Muscle of back (tissue), 11 donors: ENCODE measurements around the gene HHIPL1. TPM values are rescaled to one million over a fixed set of nuclear protein-coding genes. Genes with fewer than 3 reads are reported as not detected.

Source experiments
- DNase-seq, 3 donors: peaks; one replicate each; pipeline versions ENCODE4 v3.0.0 to v3.0.0-alpha.2; 2013
- polyA plus RNA-seq, 10 donors: library from polyadenylated mRNA; unstranded; fragments of 120-200 nt; gene quantifications; one replicate each; pipeline ENCODE4 v1.2.1, GENCODE V29; 2013; ENCODE audit not compliant: insufficient read length in 10 of 10

Gene HHIPL1
- polyA plus RNA-seq, 10 donors = 1.1 to 2.6 (median 1.9) TPM

DNA sequence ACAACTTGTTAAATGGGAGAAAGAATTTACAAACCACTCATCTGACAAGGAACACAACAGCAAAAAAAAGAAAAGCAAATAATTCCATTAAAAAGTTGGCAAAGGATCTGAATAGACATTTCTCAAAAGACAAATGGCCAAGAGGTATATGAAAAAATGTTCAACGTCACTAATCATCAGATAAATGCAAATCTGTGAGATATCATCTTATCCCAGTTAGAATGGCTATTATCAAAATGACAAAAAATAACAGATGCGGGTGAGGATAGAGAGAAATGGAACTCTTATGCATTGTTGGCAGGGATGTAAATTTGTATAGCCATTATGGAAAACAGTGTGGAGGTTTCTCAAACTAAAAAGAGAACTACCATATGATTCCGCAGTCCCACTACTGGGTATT, 69.0 kb downstream of the HHIPL1 start:
- DNase-seq = no peak

- no peak for DNase-seq
These were observed 70.5 kb downstream of the HHIPL1 start for GRCh38 chr14:99715266-99716000.

DNA sequence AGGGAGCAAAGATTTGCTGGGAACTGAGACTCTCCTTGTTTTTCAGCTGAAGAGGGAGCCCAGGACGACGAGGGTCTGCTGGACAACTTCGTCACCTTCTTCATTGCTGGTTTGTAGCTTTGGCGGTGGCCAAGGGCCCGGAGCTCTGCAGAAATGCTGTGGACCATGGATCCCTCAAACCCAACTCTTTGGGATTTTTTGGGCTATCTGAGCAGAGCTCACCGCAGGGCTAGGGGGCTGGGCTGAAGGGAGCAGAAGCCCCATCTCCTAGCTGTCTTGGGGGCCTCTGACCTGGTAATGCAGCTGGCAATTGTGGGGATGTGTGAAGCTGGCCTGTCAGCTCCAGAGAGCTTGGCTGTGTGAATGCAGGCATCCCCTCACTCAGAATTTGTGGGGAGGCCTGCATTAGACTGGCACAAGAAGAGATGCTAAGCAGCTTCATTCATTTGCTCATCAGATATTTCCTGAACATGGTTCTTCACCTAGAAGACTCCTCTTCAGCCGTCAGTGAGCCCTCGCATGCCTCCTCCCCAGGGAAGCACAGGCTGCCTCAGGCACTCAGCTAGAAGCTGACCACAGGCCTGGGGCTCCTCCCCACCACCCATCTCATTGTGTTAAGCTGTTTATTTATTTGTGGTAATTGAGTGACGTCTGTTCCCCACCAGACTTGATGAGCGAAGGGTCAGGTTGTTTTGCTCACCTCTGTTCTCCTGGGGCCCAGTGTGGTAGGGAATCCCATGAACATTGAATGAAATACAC, 71.3 kb downstream of the HHIPL1 start:
- DNase-seq = no peak

- DNase-seq = no peak
These were observed 72.1 kb downstream of the HHIPL1 start for GRCh38 chr14:99716850-99717681.

GRCh38 chr14:99717682-99718013, 72.7 kb downstream of the HHIPL1 start:
- no peak for DNase-seq

DNA sequence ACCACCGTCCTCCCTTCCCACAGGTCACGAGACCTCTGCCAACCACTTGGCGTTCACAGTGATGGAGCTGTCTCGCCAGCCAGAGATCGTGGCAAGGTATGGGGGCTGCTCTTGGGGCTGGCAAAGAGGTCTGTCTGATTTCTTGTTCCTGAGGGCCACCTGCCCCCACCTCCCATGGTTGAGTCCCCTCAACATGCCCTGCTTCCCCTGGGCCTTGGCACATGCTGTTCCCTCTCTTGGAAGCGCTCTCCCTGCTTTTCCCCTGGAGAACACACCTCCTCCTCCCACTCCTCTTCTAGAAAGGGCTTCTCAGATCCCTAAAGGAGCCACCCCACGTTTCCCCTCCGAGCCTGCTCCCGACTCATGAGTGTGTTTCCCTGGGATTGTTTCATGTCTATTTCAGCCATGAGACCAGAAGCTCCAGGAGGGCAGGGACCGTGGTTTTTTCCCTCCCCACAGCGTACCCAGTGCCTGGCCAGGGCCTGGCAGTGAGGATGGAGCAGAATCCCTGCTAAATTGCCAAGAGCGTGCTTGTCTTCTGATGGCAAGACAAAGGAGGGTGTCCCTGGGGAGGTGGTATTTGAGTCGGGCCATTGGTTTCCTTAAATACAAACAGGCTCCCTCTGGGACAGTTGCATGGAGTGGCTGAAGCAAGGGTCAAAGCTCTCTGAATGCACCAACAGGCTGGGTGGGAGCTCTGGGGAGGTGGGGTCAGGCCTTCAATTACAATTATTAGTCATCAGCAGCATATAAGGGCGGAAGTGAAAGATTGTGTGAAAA, 73.3 kb downstream of the HHIPL1 start:
- no peak for DNase-seq

DNA sequence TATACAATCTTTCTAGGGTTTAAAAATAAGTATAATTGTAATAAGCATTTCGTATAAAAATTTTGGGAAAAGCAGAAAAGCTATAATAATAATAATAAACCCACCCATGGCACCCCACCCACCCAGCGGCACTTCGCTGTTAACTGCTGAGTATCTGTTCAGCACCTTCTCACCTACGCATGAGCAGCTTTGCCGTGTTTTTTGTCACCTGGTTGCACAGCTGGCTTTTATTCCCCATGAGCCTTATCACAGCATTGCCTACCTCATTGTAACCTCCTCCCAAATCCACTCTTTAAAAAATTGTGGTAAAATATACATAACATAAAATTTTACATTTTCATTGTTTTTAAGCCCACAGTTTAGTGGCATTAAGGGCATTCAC, 73.9 kb downstream of the HHIPL1 start:
- no peak for DNase-seq

DNA sequence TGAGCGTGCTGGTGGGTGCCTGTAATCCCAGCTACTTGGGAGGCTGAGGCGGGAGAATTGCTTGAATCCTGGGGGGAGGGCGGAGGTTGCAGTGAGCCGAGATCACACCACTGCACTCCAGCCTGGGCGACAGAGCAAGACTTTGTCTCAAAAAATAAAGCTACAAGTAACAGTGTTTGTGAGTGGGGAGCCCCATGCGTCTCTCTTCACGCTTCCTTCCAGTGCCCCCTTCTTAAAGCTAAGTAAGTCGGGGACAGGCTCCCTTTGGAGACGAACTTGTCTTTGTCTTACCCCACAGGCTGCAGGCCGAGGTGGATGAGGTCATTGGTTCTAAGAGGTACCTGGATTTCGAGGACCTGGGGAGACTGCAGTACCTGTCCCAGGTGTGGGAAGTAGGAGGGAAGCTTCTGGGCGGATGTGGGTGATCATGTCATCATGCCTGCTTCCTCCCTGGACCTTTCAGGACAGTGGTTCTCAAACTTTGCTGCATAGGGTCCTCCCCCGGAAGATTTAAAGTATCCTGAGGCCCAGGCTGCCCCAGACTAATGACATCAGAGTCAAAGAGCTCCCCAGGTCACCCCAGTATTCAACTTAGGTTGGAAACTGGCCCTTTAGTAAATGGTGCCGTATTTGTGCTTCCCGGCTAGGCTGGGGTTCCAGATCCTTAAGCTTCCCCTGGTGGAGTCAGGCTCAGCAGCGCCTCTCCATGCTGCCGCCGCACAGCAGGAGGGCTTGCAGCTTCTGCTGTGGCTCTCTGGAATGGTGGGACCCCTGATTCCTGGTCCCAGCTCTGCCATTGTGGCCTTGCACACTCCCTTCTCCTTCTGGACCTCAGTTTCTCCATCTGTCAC, 76.2 kb downstream of the HHIPL1 start:
- DNase-seq = no peak

DNA sequence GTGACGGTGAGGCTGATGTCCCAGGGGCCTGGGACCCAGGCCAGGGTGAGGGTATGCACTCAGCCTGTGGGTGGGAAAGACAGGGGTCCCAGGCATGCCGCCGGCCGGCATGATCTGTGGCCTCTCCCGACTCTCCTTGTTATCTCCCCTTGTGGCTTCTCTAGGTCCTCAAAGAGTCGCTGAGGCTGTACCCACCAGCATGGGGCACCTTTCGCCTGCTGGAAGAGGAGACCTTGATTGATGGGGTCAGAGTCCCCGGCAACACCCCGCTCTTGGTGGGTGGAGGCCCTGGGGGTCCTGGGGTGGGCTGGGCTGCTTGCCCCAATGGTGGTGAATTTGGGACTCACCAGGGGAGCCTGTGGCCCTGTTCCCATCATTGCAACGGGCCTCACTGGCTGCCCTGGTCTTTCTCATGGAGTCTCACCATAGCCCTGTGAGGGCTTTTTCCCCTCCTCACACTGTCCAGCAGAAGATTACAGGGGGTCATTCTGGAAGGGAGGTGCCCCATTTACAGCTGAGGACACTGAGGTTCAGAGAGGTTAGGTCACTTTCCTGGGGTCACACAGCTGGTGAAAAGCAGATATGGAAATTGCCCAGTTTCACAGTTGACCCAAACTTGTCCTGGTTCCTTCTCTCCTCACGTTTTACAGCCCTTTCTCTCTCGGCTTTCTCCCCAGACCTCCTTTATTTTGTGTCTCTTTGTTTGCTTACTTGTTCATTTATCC, 77.0 kb downstream of the HHIPL1 start:
- DNase-seq = no peak

GRCh38 chr14:99722741-99723140, 77.8 kb downstream of the HHIPL1 start:
- DNase-seq = no peak

DNA sequence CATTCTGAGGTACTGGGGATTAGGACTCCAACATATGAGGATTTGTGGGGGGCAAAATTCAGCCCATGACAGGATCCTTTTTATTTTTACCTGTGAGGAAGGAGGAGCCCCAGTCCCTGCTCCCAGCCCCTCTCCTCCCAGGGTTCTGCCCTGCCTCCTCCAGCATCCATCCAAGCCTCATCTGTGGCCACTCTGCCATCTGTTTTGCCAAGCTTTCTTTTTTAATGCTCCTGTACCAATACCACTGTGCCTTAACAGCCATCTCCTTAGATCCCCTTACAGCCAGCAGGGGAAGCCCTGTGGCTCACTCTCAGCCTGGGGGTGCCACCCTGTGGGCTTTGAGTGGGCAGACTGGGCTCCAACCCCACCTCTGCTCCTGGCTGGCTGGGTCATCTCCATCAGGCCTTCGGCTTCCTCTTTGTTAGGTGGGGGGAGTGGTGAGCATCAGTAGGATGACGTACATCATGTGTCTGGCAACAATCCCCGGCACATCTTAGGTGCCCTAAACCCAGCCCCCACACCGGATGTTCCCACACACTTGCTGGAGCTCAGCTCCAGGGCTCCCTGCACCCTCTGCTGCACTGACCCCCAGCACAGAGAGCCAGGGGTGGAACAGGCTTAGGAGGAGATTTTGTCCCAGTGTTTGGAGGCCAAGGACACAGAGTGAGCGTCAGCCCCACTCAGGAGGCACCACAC, 79.4 kb downstream of the HHIPL1 start:
- peak in 1 of 3 donors; percentile 6 for DNase-seq

GRCh38 chr14:99724939-99725773, 80.2 kb downstream of the HHIPL1 start:
- DNase-seq = no peak

DNA sequence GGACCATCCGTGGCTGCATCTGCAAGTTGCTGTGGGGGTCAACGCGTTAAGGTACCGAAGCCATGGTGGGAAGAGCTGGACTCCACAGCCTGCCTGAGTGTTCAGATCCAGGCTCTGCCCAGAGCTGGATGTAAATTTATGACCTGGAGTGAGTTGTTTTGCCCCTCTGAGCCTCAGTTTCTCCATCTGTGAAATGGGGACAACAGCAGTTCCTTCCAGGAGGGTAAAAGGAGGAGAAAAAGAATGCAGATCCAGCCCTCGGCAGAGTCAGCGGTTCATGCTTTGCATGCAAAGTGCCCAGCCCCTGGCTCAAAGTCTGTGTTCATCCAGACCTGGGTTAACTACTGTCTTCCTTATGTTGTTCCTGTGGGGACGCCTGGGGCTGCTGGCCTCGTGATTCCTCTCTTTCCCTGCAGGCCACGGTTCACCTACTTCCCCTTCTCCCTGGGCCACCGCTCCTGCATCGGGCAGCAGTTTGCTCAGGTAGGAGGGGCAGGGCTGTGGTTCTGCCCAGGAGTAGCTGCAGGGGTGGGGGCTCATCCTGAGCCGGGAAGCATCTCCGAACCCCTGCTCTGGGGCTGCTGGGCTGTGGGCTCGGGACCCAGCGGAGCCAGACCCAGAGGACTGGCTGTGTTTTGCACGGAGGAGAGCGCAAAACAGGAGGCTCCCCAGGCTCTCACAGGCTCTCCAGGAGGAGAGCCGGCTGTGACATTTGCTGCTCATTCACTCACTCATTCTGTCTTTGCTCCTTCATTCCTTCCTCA, 81.0 kb downstream of the HHIPL1 start:
- no peak for DNase-seq

DNA sequence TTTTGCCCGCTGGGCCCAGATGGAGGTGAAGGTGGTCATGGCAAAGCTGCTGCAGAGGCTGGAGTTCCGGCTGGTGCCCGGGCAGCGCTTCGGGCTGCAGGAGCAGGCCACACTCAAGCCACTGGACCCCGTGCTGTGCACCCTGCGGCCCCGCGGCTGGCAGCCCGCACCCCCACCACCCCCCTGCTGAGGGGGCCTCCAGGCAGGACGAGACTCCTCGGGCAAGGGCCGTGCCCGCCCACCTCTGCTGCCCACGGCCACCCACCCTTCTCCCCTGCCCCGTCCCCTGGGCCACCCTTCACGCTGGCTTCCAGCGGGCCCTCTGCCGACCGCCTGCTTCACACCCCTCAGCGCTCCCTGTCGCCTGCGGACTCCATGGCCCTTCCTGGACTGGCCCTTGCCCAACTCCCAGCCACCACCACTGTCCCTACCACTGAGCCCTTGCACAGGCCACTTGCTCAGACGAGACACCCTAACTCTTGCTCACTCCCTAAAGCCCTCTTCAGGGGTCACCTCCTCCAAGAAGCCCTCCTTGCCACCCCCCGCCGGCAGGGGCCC, 81.7 kb downstream of the HHIPL1 start:
- no peak for DNase-seq

GRCh38 chr14:99727096-99727870, 82.4 kb downstream of the HHIPL1 start:
- no peak for DNase-seq

DNA sequence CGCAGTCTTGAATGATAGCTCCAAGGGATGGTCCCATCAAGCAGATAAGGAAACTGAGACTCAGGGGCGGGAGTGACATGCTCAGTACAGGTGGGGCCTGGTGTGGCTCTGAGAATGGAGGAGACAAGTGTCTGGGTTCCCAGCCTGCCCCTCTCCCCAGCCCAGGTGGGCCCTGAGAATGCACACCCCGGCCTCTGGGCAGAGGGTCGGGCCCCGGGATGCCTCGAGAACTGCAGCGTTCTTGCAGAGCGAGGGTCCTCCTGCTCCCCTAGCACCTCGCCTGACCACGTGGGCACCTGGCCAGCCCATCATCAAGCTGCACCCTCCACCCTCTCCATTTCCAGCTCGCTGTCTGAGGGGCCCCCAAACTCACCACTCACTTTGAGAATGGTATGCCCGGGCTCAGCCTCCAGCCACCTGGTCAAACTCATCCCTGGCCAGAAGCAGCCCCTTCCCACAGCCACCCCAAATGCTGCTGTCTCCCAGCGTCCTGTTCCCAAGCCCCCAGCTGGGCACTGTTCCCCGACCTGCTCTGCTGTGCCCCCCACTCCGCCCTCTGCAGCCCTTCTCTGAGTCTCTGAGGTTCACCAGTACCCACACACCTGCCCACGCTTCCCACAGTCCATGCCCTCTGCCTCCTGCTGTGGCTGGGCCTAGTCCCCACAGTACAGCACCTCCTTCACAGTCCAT, 83.4 kb downstream of the HHIPL1 start:
- no peak for DNase-seq
